Right lobe of liver (tissue), 6 donors: ENCODE measurements around the gene FYTTD1. TPM values are rescaled to one million over a fixed set of nuclear protein-coding genes. Genes with fewer than 3 reads are reported as not detected.

Experiments
- ATAC-seq, 4 donors: fragments of 200-7000 bp; cut with Tn5 transposase; one replicate each; pipeline ENCODE4 v1.9.1; 2020; ENCODE audit warnings: mild to moderate bottlenecking in 4 of 4, moderate library complexity in 4 of 4
- DNase-seq, 3 donors: peaks; one replicate each; pipeline ENCODE4 v3.0.0-alpha.2; 2020
- H3K27ac ChIP-seq, 3 donors: fragments of 200-600 bp; one replicate each; pipeline ENCODE4 v1.8.0; 2022
- H3K27me3 ChIP-seq, 2 donors: fragments of 200-600 bp; one replicate each; pipeline ENCODE4 v1.8.0; 2022
- H3K36me3 ChIP-seq, 4 donors: fragments of 200-600 bp; sonication (generic) in 1 of 4; one replicate each; pipeline versions ENCODE4 v1.5.1 to v1.8.0; 2017 to 2022; ENCODE audit warnings: control low read depth in 1 of 4
- H3K4me1 ChIP-seq, 4 donors: fragments of 200-600 bp; sonication (generic) in 1 of 4; one replicate each; pipeline versions ENCODE4 v1.5.1 to v1.8.0; 2017 to 2022; ENCODE audit warnings: control low read depth in 1 of 4
- H3K4me3 ChIP-seq, 3 donors: fragments of 200-600 bp; one replicate each; pipeline ENCODE4 v1.8.0; 2022
- H3K9me3 ChIP-seq, 4 donors: fragments of 200-600 bp; sonication (generic) in 1 of 4; one replicate each; pipeline versions ENCODE4 v1.5.1 to v1.8.0; 2017 to 2022; ENCODE audit warnings: control low read depth in 1 of 4
- CTCF ChIP-seq, 4 donors: fragments of 200-600 bp in 3 of 4; fragments of 450-650 bp in 1 of 4; IDR thresholded peaks; one replicate each; pipeline versions ENCODE4 v1.5.1 to v1.8.0; 2016 to 2022; ENCODE audit warnings: antibody characterized with exemption in 4 of 4, mild to moderate bottlenecking in 2 of 4
- POLR2A ChIP-seq: fragments of 450-650 bp; IDR thresholded peaks from one replicate; pipeline ENCODE4 v1.6.1; 2017; ENCODE audit warnings: antibody characterized with exemption, mild to moderate bottlenecking
- WGBS: methylation state at CpG from one replicate; pipeline ENCODE4 v1.1.6; 2018; ENCODE audit warnings: low coverage, low lambda C conversion rate; ENCODE audit not compliant: insufficient coverage; ENCODE audit errors: missing lambda C conversion rate; 5-methylcytosine and 5-hydroxymethylcytosine counted together
- intact Hi-C, 2 donors: fragments of 100-400 bp; cut with DNase I; formaldehyde crosslinking; loops; one replicate each; pipeline versions ENCODE4 v1.11.2 to v1.14.1; 2022
- long read RNA-seq: library from polyadenylated mRNA; unstranded; transcript quantifications from one replicate; pipeline ENCODE4 v2.0.0, GENCODE V29; 2019
- total RNA-seq, 6 experiments: library from RNA; depleted of rRNA in 2 of 6; stranded (reverse); fragments of >200 nt in 2 of 6; fragmentation: NEBNext Ultra II Directional in 3 of 6; extraction: Animal tissue kit (Norgen Biotek cat#: 25700) in 3 of 6; gene quantifications; one replicate each; pipeline versions ENCODE4 v1.1.0 to v1.2.4, GENCODE V29; 2016 to 2023
- donor health status: DM: no; HTN: yes; CAD: no.
- donor health status: DM: no; HTN: no; CAD: no.
- donor health status: DM: no; HTN: no; CAD: no.
- donor health status: DM: no; HTN: yes; CAD: no.
- donor health status: DM: no; HTN: yes; CAD: no.

Gene FYTTD1
- 10 to 100 TPM; 20.2 to 33.4 (median 23.9) TPM for total RNA-seq
- long read RNA-seq, full-length matches to known transcripts = 5 of 10 reads
- long read RNA-seq, partial matches to known transcripts = 3 of 10 reads
- long read RNA-seq, other reads (novel, unspliced or antisense) = 2 of 10 reads

- no peaks in the 10 kb centered on the region for H3K9me3 ChIP-seq
- TF ChIP-seq CTCF (IDR thresholded peaks at IDR 0.05) (peak; percentile 40 to 61 (median 50)), POLR2A (peak; percentile 74)
- WGBS = 0% methylated on average over 4 of the region's 104 CpGs
- H3K4me1 ChIP-seq = peaks cover 0 to 27% (median 3%) of the 10 kb centered on the region in 4 donors
- H3K36me3 ChIP-seq = no peaks in the 10 kb centered on the region
- DNase-seq (peak; percentile 93 to 94 (median 94)), ATAC-seq (peak; percentile 88 to 97 (median 93))
- peak within 1 kb of the TSS; percentile 80 to 88 (median 87) for H3K27ac ChIP-seq
- no peaks in the 10 kb centered on the region for H3K27me3 ChIP-seq
- peak within 1 kb of the TSS; percentile 85 to 93 (median 90) for H3K4me3 ChIP-seq
- intact Hi-C loops = no loop called here
Observed at GRCh38 chr3:197749601-197750395, at the start of gene FYTTD1. Gene FYTTD1 (plus strand): TSS chr3:197749883. CDS start chr3:197749972, 89 bp downstream.

GRCh38 chr3:197700095-197700494 is 49.6 kb upstream of the FYTTD1 start:
- H3K4me3 ChIP-seq = no peak overlapping the region
- WGBS = 98% methylated on average over 5 of the region's 9 CpGs
- no peaks in the 10 kb centered on the region for H3K9me3 ChIP-seq
- no peak for DNase-seq
- TF ChIP-seq POLR2A (no peak), CTCF (IDR thresholded peaks at IDR 0.05) (no peak)
- H3K27me3 ChIP-seq = no peaks in the 10 kb centered on the region
- H3K4me1 ChIP-seq = no peaks in the 10 kb centered on the region
- no peak overlapping the region for H3K27ac ChIP-seq
- peaks cover 0 to 47% (median 6%) of the 10 kb centered on the region in 4 donors for H3K36me3 ChIP-seq
- no peak for ATAC-seq
- intact Hi-C loops = no loop called here

- Histone ChIP-seq H3K27ac (no peak overlapping the region), H3K27me3 (no peaks in the 10 kb centered on the region), H3K4me1 (no peaks in the 10 kb centered on the region), H3K36me3 (peaks cover 0 to 44% (median 4%) of the 10 kb centered on the region in 4 donors), H3K4me3 (no peak overlapping the region), H3K9me3 (no peaks in the 10 kb centered on the region)
- TF ChIP-seq CTCF (IDR thresholded peaks at IDR 0.05) (no peak), POLR2A (no peak)
- WGBS = 98% methylated on average over 4 of the region's 4 CpGs
- intact Hi-C loops = no loop called here
- DNase-seq (no peak), ATAC-seq (no peak)
Observed at GRCh38 chr3:197701841-197702240, 47.8 kb upstream of the FYTTD1 start.

GRCh38 chr3:197706658-197707057 is 43.0 kb upstream of the FYTTD1 start:
- TF ChIP-seq POLR2A = no peak
- no peak for TF ChIP-seq CTCF (IDR thresholded peaks at IDR 0.05)
- ATAC-seq = no peak

More at GRCh38 chr3:197706658-197707057, 43.0 kb upstream of the FYTTD1 start:
- DNase-seq = no peak
- no peak overlapping the region for H3K4me3 ChIP-seq
- H3K36me3 ChIP-seq = peaks cover 0 to 29% (median 4%) of the 10 kb centered on the region in 4 donors
- no peaks in the 10 kb centered on the region for H3K27me3 ChIP-seq
- 89% methylated on average over 7 of the region's 7 CpGs for WGBS
- no peaks in the 10 kb centered on the region for H3K4me1 ChIP-seq
- no peaks in the 10 kb centered on the region for H3K9me3 ChIP-seq
- intact Hi-C loops = no loop called here
- no peak overlapping the region for H3K27ac ChIP-seq
